ENCODE results near the gene UCN3.
"Not testable (repeated sequence)": the region's sequence is repeated elsewhere in the genome, so short reads cannot be mapped to it uniquely, and the experiment has no call there.

The UCN3 gene

DNA sequence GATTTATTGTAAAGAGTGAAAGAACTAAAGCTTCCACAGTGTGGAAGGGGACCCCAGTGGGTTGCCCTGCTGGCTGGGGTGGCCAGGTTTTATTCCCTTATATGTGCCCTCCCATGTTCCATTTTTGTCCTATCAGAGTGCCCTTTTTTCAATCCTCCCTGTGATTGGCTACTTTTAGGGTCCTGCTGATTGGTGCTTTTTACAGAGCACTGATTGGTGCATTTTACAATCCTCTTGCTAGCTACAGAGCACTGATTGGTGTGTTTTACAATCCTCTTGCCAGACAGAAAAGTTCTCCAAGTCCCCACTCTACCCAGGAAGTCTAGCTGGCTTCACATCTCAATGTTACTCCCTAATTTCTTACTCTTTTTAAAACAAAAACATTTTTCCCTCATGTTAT lies 46.0 kb downstream of the UCN3 start:
- not testable (repeated sequence) for DNase-seq

DNA sequence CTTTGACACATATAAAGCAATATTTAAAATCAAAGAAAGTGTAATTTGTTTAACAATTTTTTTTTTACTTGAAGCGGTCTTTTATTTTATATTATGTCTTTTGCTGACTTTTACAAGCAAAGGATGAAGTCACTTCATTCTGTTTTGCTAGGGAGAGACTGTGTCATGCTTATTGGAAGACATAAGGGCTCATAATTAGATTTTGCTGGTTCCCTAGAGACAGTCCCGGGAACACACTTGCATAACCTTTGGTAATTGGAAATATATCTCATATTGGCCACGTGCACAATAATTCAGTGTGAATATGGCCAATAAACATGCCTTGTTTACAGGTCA lies 47.1 kb downstream of the UCN3 start:
- DNase-seq = no peak

DNA sequence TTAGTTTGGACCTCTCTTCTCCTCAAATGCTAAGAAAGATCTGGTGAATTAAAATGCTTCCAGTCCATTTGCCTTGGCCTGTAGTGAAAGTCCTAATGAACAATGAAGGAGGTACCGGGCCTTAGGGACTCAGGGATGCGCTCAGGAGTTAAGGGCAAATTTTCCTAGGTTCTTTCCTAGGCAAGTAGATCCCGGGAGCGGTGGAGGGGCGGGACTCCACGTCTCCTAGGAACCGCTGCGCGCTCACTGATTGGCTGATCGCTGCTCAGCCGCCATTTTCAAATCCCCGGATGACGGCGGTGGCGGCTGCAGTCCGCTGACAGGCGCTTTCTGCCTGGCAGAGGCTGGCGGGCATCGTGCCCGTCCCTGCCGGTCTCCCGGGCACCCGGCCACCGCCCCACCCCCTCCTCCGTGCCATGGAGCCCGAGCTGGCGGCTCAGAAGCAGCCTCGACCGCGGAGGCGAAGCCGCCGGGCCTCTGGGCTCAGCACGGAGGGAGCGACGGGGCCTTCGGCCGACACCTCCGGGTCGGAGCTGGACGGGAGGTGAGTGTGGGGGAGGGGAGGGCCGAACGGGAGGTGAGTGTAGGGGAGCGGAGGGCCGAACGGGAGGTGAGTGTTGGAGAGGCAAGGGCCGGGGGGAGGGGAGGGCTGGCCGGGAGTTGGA lies 47.6 kb downstream of the UCN3 start, which contains the start of gene NET1:
Gene NET1 (plus strand): TSS at position 281 of the 665 bp plus-strand sequence. CDS start 136 bp downstream, at position 417.
- DNase-seq = peak; percentile 95

DNA sequence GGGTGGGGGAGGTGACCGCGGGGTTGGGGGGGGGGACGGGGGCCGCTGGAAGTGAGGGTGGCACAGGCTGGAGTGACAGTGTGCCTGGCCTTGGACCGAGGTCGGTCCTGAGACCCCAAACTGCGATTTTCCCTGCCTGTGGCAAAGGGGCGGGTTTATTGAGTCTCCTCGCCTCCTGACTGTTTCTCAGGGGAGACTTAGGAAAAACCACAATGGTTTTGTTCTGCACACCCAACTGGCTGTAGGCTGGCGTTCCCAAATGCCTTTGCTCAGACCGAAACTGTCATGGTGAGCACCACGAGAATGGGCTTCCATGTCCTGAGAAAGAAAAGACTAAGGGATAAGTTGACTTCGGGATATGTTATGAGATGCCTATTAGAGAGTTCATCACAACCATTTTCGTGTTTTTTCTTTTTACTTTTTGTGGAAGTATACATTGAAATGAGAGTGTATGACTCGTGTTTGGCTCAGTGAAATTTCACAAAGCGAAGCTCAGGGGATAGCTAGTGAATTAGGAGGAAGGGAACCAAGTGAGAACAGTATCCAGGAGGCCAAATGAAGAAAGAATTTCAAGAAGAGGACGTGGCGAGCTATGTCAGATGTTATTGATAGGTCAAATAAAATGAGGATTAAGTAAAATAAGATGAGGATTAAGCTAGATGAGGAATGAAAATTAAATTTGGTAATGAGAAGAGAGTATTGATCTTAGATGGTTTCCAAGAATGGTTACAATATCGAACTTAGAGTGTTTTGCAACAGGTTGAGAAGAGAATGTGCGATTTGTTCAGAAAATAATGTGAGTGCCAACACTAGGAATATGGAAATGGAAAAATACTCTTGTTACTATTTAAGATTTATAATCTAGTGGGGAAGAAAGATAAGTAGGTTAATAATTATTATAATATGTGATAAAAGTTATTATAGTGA lies 48.5 kb downstream of the UCN3 start:
- peak; percentile 46 for DNase-seq

DNA sequence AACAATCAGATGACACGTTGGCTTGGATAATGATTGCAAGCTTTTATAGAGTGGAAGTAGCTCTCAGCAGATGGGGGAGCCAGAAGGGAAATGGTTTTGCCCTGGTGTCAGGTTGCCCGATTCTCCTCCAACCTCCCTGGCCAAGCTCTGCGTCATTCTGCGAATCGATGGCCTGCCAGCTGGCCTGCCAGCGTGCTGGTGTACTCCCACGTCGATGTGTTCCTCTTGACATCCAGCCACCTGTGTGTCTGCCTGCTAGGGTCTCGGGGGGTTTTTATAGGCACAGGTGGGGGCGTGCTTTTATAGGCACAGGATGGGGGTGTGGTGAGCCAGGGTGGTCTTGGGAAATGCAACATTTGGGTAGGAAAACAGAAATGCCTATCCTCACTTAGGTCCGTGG lies 52.2 kb downstream of the UCN3 start:
- no peak for DNase-seq

DNA sequence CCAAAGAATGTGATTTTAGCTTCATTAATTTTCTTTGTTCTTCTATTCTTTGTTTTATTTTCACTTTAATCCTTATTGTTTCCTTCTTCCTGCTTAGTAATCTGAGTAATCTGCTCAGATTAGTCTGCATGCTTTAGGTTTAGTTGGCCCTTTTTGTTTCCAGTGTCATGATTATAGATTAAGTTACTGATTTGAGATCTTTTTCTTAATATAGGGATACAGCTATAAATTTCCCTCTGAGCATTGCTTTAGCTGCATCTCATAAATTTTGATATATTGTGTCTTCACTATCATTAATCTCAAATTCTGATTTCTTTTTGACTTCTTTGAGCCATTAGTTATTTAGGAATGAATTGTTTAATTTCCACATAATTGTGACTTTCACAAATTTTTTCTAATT lies 53.8 kb downstream of the UCN3 start:
- DNase-seq = no peak

DNA sequence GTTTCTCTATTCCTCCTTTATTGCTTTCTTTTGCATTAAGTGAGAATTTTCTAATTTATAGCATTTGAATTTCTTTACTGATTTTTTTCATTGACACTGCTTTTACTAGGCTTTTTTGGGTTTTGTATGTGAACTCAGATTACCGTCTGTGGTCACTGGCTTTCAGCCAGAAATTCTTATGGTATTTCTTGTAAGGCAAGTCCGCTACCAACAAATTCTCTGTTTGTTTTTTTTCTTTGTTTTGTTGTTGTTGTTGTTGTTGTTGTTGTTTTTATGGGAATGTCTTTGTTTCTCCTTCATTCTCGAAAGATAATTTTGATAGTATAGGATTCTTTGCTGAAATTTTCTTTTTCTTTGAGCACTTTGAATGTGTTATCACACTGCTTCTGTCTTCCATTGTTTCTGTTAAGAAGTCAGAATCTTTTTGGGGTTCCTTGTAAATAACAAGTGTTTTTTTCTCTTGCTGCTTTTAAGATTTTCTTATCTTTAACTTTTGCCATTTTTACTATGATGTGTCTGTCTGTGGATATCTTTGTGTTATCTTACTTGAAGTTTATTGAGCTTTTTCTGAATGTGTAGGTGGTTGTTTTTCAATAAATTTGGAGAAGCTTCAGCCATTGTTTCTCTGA lies 54.8 kb downstream of the UCN3 start:
- DNase-seq = no peak

DNA sequence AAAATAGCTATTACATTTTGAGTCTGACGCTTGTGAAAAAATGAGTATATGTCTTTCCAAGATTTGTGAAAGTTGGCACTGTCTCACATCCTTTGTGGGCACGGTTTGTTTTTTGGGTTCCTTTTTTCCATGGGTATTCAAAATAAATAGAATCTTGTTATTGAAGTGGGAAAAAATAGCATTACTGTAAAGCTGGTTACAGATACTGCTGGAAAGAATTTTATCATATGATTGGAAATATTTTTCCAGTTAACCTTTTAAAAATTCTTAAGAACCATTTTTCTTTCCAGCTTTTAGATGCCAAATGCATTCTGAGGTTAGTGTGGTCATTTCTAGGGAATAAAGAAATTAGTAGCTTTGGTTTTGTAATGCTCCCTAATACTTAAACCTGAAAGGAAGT lies 59.0 kb downstream of the UCN3 start:
- DNase-seq = no peak

All from NCI-H146 (cell line).